Muscle layer of colon (tissue), 2 donors: ENCODE results near the gene SPPL3.
"Not testable (repeated sequence)": the region's sequence is repeated elsewhere in the genome, so short reads cannot be mapped to it uniquely, and the experiment has no call there.

Experiments used
- H3K27ac ChIP-seq: one replicate; pipeline ENCODE4 v1.7.0; 2013; ENCODE audit warnings: low read depth, mild to moderate bottlenecking, low read length, moderate library complexity
- H3K27me3 ChIP-seq, 2 donors: one replicate each; pipeline ENCODE4 v1.7.0; 2013; ENCODE audit warnings: low read length in 2 of 2, mild to moderate bottlenecking in 2 of 2; ENCODE audit not compliant: insufficient read depth in 2 of 2, control insufficient read depth in 1 of 2
- H3K36me3 ChIP-seq: one replicate; pipeline ENCODE4 v1.7.0; 2013; ENCODE audit warnings: mild to moderate bottlenecking, low read length; ENCODE audit not compliant: insufficient read depth
- H3K4me1 ChIP-seq: one replicate; pipeline ENCODE4 v1.7.0; 2013; ENCODE audit warnings: mild to moderate bottlenecking, low read length; ENCODE audit not compliant: insufficient read depth
- H3K4me3 ChIP-seq, 2 donors: one replicate each; pipeline ENCODE4 v1.7.0; 2013; ENCODE audit warnings: low read length in 2 of 2, low read depth in 1 of 2, mild to moderate bottlenecking in 1 of 2, moderate library complexity in 1 of 2
- H3K9ac ChIP-seq: one replicate; pipeline ENCODE4 v1.7.0; 2013; ENCODE audit warnings: low read length
- H3K9me3 ChIP-seq: one replicate; pipeline ENCODE4 v1.7.0; 2013; ENCODE audit warnings: mild to moderate bottlenecking, low read length
- donor health status: abdominal sarcoma.
- donor health status: Adenocarcinoma of cecum.

The SPPL3 gene

DNA sequence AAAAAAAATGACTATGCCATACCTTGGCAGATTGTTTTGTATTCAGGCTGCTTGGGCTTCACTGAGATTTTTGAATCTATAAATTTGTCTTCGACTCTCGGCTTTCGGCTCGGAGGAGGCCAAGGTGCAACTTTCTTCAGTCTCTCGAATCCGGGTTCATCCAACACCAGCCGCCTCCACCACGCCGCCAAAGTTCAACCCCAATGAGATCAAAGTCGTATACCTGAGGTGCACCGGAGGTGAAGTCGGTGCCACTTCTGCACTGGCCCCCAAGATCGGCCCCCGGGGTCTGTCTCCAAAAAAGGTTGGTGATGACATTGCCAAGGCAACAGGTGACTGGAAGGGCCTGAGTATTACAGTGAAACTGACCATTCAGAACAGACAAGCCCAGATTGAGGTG lies 12.4 kb upstream of the SPPL3 start:
- no peaks in the 10 kb centered on the region for H3K9me3 ChIP-seq

DNA sequence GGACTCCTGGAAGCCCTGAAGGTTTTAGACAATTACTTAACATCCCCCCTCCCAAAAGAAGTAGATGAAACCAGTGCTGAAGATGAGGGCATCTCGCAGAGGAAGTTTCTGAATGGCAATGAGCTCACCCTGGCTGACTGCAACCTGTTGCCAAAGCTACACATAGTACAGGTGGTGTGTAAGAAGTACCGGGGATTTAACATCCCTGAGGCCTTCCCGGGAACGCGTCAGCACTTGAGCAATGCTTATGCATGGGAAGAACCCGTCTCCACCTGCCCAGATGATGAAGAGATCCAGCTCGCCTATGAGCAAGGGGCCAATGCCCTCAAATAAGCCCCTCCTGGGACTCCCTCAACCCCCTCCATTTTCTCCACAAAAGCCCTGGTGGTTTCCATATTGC lies 10.6 kb upstream of the SPPL3 start:
- H3K4me1 ChIP-seq, result no peaks in the 10 kb centered on the region
- H3K9me3 ChIP-seq, result no peaks in the 10 kb centered on the region
- H3K27me3 ChIP-seq, result no peaks in the 10 kb centered on the region
- H3K4me3 ChIP-seq, result no peak overlapping the region
- no peaks in the 10 kb centered on the region for H3K36me3 ChIP-seq
- H3K9ac ChIP-seq, result no peak overlapping the region
- no peak overlapping the region for H3K27ac ChIP-seq

More for the DNA sequence above, 12.4 kb upstream of the SPPL3 start:
- no peaks in the 10 kb centered on the region for H3K36me3 ChIP-seq
- no peak overlapping the region for H3K27ac ChIP-seq
- H3K9ac ChIP-seq, result no peak overlapping the region
- no peaks in the 10 kb centered on the region for H3K4me1 ChIP-seq
- H3K4me3 ChIP-seq, result no peak overlapping the region
- H3K27me3 ChIP-seq, result no peaks in the 10 kb centered on the region

DNA sequence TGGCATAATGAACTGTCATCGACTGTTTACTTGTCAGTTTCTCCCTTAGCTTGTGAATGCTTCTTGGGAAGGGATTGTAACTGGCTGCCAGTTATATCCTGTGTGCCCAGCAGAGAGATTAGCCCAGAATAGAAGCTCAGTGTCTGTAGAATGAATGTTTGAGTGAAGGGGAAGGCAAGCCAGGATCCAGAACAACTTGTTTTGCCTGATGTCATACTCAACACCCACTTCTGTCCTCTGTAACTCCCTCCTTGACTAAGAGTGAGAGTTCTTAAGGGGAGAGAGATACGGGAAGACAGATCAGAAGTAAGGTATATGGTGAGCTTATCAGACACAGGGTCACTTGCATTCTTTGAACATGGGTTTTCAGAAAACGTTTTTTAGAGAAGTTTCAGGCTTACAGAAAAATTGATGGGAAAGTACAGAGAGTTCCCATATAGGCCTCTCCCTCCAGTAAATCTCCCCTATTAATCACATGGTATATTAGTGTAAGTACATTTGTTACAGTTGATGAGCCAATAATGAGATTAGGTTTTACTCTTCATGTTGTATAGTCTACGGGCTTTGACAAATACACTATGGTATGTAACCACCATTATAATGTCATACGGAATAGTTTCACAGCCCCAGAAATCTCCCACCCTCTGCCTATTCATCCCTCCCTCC lies 5.6 kb upstream of the SPPL3 start:
- no peaks in the 10 kb centered on the region for H3K9me3 ChIP-seq
- H3K27ac ChIP-seq, result no peak overlapping the region
- H3K9ac ChIP-seq, result no peak overlapping the region
- no peaks in the 10 kb centered on the region for H3K36me3 ChIP-seq
- H3K4me1 ChIP-seq, result peaks cover 3% of the 10 kb centered on the region
- H3K27me3 ChIP-seq, result no peaks in the 10 kb centered on the region
- no peak overlapping the region for H3K4me3 ChIP-seq

DNA sequence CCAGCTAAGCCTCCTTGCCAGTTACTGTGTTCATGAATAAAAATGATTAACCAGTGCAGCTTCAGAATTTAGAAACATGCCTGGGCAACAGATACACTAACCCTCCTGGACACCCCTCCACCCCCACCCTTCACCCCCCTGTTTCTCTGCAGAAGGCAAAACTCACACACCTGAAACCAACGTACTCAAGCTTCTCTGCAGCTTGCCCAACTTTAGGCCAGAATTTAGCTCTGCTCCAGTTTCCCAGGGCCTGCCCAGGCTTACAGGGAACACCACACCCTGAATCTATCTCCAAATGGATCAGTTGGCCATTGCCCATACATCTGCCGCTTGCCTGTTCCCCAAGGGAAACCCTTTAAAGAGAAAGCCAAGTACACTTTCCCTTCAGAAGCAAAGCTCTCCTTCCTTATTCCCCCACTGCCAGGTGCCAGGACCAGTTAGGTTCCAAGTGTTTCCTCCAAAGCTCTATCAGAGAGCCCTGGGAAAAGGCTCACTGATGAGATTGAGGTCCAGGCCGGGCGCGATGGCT lies 1.8 kb upstream of the SPPL3 start:
- Histone ChIP-seq H3K4me3 (no peak overlapping the region), H3K9ac (no peak overlapping the region), H3K9me3 (no peaks in the 10 kb centered on the region), H3K4me1 (peaks cover 14% of the 10 kb centered on the region), H3K27me3 (no peaks in the 10 kb centered on the region), H3K36me3 (no peaks in the 10 kb centered on the region), H3K27ac (no peak overlapping the region)

DNA sequence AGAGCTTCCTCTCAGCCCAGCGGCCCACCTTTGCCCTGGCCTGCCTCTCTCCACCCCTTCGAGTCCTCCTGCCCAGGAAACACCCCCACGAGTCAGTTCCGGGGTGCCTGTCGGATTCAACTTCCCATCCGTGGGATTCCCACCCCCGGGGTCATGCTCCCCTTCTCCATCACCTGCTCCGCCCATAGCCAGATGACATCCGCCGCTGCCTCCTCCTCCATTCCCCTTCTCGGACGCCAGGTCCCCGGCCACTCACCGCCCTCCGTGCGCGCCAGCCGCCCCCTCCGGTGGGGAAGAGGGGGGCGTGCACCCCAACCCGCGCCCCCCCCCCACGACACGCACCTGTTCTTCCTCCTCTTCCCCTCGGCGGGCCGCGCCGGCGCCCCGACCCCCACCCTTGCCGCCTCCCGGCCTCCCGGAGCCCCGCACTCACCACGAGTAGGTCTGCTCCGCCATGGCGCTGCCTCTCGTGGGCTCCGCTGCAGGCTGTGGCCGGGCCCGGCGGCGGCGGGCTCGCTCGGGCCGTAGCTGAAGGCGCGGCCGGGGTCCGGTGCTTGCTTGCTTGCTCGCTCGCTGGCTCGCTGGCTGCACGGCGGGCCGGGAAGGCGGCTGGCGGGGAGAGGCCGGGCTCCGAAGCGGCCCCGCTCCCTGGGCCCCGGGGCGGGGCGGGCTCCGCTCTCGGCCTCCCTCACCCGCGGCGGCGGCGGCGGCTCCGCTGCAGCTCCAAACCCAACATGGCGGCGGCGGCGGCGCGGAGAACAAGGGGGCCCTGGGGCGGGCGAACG lies 554 bp downstream of the SPPL3 start:
- Histone ChIP-seq H3K27ac (peak overlapping the region; percentile 86), H3K27me3 (no peaks in the 10 kb centered on the region), H3K4me1 (peaks cover 16% of the 10 kb centered on the region), H3K4me3 (peak overlapping the region; percentile 80 to 87), H3K9ac (peak overlapping the region; percentile 47), H3K36me3 (no peaks in the 10 kb centered on the region), H3K9me3 (no peaks in the 10 kb centered on the region)

DNA sequence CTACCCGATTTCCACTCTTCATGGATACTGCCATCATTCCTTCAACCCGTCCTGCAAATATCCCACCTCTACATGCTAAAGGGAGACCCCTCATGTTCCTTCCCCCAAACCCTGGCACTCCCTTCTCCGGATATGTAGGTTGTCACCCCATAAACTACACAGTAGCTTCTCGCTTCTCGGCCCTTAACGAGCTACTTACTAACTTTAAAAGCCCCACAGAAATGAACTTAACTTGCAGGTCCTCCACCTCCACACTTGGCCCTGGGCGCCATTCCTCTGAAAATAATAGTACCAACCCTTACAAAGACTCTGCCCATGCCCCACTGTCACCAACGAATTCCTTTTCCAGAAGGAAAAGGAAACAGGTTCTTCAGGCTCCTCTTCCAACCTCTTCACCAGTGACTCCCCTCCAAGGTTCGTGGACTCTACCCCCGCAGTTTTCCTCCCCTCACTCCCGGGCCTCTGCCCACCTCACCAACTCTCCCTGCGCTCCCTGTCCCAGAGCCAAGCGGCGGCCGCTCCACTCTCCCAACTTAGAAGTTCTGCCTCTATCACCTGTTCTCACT lies 1.2 kb downstream of the SPPL3 start:
- Histone ChIP-seq H3K9ac (peak overlapping the region; percentile 47), H3K27ac (peak overlapping the region; percentile 86), H3K9me3 (no peaks in the 10 kb centered on the region), H3K4me1 (peaks cover 21% of the 10 kb centered on the region), H3K27me3 (no peaks in the 10 kb centered on the region), H3K4me3 (peak overlapping the region; percentile 80 to 87), H3K36me3 (no peaks in the 10 kb centered on the region)

DNA sequence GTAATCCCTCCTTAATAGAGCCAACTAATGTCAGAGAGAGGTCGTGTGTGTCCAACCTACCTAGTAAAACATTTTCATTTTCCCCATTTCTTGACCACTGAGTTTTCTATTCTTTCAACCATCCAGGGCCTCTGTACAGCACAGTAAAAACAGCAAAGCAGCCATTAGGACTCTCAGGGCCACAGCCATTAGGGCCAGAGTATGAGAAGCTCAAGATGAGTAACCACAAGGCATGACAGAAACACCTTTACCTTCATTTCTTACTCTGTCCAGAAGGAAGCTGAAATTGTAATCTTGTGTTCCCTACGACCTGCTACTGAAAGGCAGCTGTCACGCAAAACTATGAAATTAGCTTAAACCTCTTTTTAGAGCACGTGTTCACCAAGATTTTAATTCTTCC lies 2.3 kb downstream of the SPPL3 start:
- H3K36me3 ChIP-seq, result no peaks in the 10 kb centered on the region
- peaks cover 24% of the 10 kb centered on the region for H3K4me1 ChIP-seq
- no peak overlapping the region for H3K4me3 ChIP-seq
- H3K9ac ChIP-seq, result no peak overlapping the region
- H3K27ac ChIP-seq, result no peak overlapping the region
- H3K9me3 ChIP-seq, result no peaks in the 10 kb centered on the region
- no peaks in the 10 kb centered on the region for H3K27me3 ChIP-seq

DNA sequence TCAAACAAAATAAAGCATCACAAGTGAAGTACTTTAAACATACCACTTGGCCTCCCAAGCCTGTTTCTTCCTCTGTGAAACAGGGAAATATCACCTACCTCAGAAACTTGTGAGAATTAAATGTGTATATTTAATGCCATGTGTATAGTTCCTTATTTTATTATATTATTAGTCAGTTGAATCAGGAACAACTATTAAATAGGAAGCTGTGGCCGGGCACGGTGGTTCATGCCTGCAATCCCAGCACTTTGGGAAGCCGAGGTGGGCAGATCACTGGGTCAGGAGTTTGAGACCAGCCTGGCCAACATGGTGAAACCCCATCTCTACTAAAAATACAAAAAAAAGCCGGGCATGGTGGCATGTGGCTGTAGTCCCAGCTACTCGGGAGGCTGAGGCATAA lies 3.1 kb downstream of the SPPL3 start:
- H3K27me3 ChIP-seq, H3K9ac ChIP-seq, H3K9me3 ChIP-seq, H3K4me3 ChIP-seq, H3K36me3 ChIP-seq, H3K27ac ChIP-seq: not testable (repeated sequence)
- peaks cover 24% of the 10 kb centered on the region for H3K4me1 ChIP-seq

DNA sequence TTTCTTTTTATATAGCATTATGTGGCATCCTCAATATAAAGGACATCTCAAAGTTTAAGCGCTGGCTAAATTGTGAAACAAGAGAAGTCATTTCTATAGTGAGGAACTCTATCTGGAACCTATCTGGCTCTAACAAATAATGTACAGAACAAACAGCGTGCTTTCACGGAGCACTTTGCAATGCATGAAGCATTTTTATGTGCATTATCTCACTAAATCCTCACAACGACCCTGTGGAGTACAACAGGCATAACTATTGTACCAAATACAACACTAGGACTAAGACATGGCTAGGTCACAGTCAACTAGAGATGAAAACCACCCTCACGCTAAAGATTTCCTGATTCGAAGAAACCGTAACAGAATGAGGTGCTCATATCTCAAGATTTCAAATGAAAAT lies 8.6 kb downstream of the SPPL3 start:
- Histone ChIP-seq H3K36me3 (no peaks in the 10 kb centered on the region), H3K9me3 (no peaks in the 10 kb centered on the region), H3K27ac (no peak overlapping the region), H3K9ac (no peak overlapping the region), H3K27me3 (no peaks in the 10 kb centered on the region), H3K4me1 (peaks cover 21% of the 10 kb centered on the region), H3K4me3 (no peak overlapping the region)

DNA sequence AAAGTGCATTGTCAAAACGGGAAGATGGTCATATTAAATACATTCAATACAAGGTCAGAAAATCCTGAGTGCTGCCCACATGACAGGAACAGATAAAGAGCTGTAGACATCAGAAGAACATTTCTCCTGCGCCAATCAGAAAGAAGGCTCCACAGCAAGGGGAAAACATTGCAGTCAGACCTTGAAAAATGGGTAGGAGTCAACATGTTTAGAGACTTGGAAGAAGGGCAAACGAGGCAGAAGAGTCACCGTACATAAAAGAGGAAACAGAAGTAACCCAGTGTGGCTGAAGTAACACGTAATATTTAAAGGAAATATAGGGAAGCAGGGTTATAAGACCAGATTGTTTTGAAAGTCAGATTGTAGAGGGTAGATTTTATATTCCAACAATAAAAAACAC lies 11.9 kb downstream of the SPPL3 start:
- Histone ChIP-seq H3K4me1 (peaks cover 11% of the 10 kb centered on the region), H3K9ac (no peak overlapping the region), H3K27ac (no peak overlapping the region)

DNA sequence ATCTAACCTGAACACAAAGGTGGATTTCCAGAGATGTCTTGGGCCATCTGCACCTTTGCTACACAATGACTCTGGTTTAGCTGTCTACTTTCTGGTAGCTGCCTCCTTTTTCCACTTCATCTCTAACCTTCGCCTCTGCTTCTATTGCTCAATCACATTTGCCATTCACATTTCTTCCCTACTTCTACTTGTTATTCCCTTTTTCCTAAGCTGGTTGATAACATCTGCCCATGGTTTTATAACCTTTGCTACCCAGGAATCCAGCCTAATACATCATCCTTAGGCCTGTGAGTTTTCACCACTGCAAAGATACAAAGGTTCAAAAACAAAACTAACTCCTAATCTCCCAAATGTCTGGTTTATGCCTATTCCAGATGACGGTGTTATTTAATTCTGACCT lies 13.2 kb downstream of the SPPL3 start:
- H3K27ac ChIP-seq, result no peak overlapping the region

More for the DNA sequence above, 11.9 kb downstream of the SPPL3 start:
- no peak overlapping the region for H3K4me3 ChIP-seq
- no peaks in the 10 kb centered on the region for H3K36me3 ChIP-seq
- no peaks in the 10 kb centered on the region for H3K9me3 ChIP-seq
- no peaks in the 10 kb centered on the region for H3K27me3 ChIP-seq

More for the DNA sequence above, 13.2 kb downstream of the SPPL3 start:
- H3K4me3 ChIP-seq, result no peak overlapping the region
- no peaks in the 10 kb centered on the region for H3K9me3 ChIP-seq
- H3K4me1 ChIP-seq, result peaks cover 16% of the 10 kb centered on the region
- no peak overlapping the region for H3K9ac ChIP-seq
- H3K27me3 ChIP-seq, result no peaks in the 10 kb centered on the region
- no peaks in the 10 kb centered on the region for H3K36me3 ChIP-seq
